Uterus (tissue), 2 donors: ENCODE results near the gene ARAP3.

Experiments used
- CTCF ChIP-seq, 4 experiments: fragments of 200-600 bp in 2 of 4; fragments of 450-650 bp in 2 of 4; sonication (generic) in 2 of 4; IDR thresholded peaks; one replicate each; pipeline ENCODE4 v1.5.1; 2016 to 2019; ENCODE audit warnings: antibody characterized with exemption in 4 of 4, mild to moderate bottlenecking in 2 of 4, moderate library complexity in 1 of 4
- POLR2A ChIP-seq, 2 donors: fragments of 450-650 bp; IDR thresholded peaks; one replicate each; pipeline ENCODE4 v1.6.1; 2016; ENCODE audit warnings: antibody characterized with exemption in 2 of 2, mild to moderate bottlenecking in 1 of 2, moderate library complexity in 1 of 2

GRCh38 chr5:141692533-141692888, 10.5 kb upstream of the ARAP3 start:
- TF ChIP-seq CTCF (IDR thresholded peaks at IDR 0.05) (no peak), POLR2A (IDR thresholded peaks at IDR 0.05) (no peak)
